Mesothelial cell of epicardium (in vitro differentiated cells): ENCODE data around the gene HCN4. TPM values are rescaled to one million over a fixed set of nuclear protein-coding genes. Genes with fewer than 3 reads are reported as not detected.

Experiments
- DNase-seq, 2 experiments: peaks; one replicate each; pipeline ENCODE4 v3.0.0; 2021; ENCODE audit warnings: low spot score in 2 of 2; ENCODE audit not compliant: unreplicated experiment in 2 of 2
- H3K27ac Mint-ChIP-seq: 2 replicates; pipeline ENCODE4 v1.8.0; 2021; ENCODE audit warnings: mixed read lengths
- H3K27me3 Mint-ChIP-seq: 2 replicates; pipeline ENCODE4 v1.8.0; 2021; ENCODE audit warnings: low read depth, mixed read lengths
- H3K36me3 Mint-ChIP-seq: 2 replicates; pipeline ENCODE4 v1.8.0; 2021; ENCODE audit warnings: mixed read lengths
- H3K4me1 Mint-ChIP-seq: 2 replicates; pipeline ENCODE4 v1.8.0; 2021; ENCODE audit warnings: mixed read lengths
- H3K4me3 Mint-ChIP-seq: 2 replicates; pipeline ENCODE4 v1.8.0; 2021; ENCODE audit warnings: mild to moderate bottlenecking, moderate library complexity, mixed read lengths
- H3K9me3 Mint-ChIP-seq: 2 replicates; pipeline ENCODE4 v1.8.0; 2021; ENCODE audit warnings: mixed read lengths
- CTCF ChIP-seq: fragments of 200-600 bp; sonication (generic); IDR thresholded peaks from one replicate; pipeline ENCODE4 v1.5.0; 2021; ENCODE audit warnings: antibody characterized with exemption; ENCODE audit not compliant: unreplicated experiment
- total RNA-seq: library from RNA; stranded (reverse); gene quantifications from 3 replicates; pipeline ENCODE4 v1.2.1, GENCODE V29; 2021

The HCN4 gene
- total RNA-seq, 1 donor from 2014 or later = 0.69 TPM

- Mint-ChIP-seq H3K27ac (no peak overlapping the region), H3K4me1 (peaks cover 17% of the 10 kb centered on the region), H3K4me3 (no peak overlapping the region), H3K36me3 (no peaks in the 10 kb centered on the region), H3K27me3 (peaks cover 28% of the 10 kb centered on the region), H3K9me3 (peaks cover 16% of the 10 kb centered on the region)
- TF ChIP-seq CTCF = no peak
- no peak for DNase-seq
Observed at GRCh38 chr15:73378089-73378488, 9.3 kb upstream of the HCN4 start.

GRCh38 chr15:73375755-73376305, 7.1 kb upstream of the HCN4 start:
- Mint-ChIP-seq H3K27me3 (peaks cover 43% of the 10 kb centered on the region), H3K36me3 (no peaks in the 10 kb centered on the region), H3K4me1 (peaks cover 21% of the 10 kb centered on the region), H3K4me3 (no peak overlapping the region), H3K27ac (no peak overlapping the region), H3K9me3 (peaks cover 6% of the 10 kb centered on the region)
- TF ChIP-seq CTCF = no peak
- no peak for DNase-seq

GRCh38 chr15:73375012-73375411, 6.3 kb upstream of the HCN4 start:
- H3K36me3 Mint-ChIP-seq = no peaks in the 10 kb centered on the region
- no peaks in the 10 kb centered on the region for H3K9me3 Mint-ChIP-seq
- no peak for TF ChIP-seq CTCF
- no peak overlapping the region for H3K4me3 Mint-ChIP-seq
- DNase-seq = no peak
- H3K27me3 Mint-ChIP-seq = peaks cover 51% of the 10 kb centered on the region
- H3K4me1 Mint-ChIP-seq = peaks cover 21% of the 10 kb centered on the region
- no peak overlapping the region for H3K27ac Mint-ChIP-seq

- no peaks in the 10 kb centered on the region for H3K9me3 Mint-ChIP-seq
- H3K4me1 Mint-ChIP-seq = peaks cover 21% of the 10 kb centered on the region
- H3K36me3 Mint-ChIP-seq = no peaks in the 10 kb centered on the region
- peaks cover 52% of the 10 kb centered on the region for H3K27me3 Mint-ChIP-seq
- no peak for DNase-seq
- no peak overlapping the region for H3K27ac Mint-ChIP-seq
- no peak for TF ChIP-seq CTCF
- H3K4me3 Mint-ChIP-seq = no peak overlapping the region
Observed at GRCh38 chr15:73374604-73375003, 5.8 kb upstream of the HCN4 start.

GRCh38 chr15:73373221-73373620, 4.5 kb upstream of the HCN4 start:
- no peaks in the 10 kb centered on the region for H3K9me3 Mint-ChIP-seq
- no peaks in the 10 kb centered on the region for H3K36me3 Mint-ChIP-seq
- peaks cover 61% of the 10 kb centered on the region for H3K27me3 Mint-ChIP-seq
- TF ChIP-seq CTCF = no peak
- H3K4me1 Mint-ChIP-seq = peaks cover 24% of the 10 kb centered on the region
- H3K4me3 Mint-ChIP-seq = no peak overlapping the region
- DNase-seq = no peak
- no peak overlapping the region for H3K27ac Mint-ChIP-seq

- Mint-ChIP-seq H3K27ac (peak overlapping the region; percentile 5), H3K27me3 (peaks cover 68% of the 10 kb centered on the region)
- DNase-seq = no peak
Observed at GRCh38 chr15:73371812-73372211, 3.1 kb upstream of the HCN4 start.

More at GRCh38 chr15:73371812-73372211, 3.1 kb upstream of the HCN4 start:
- Mint-ChIP-seq H3K4me1 (peaks cover 26% of the 10 kb centered on the region), H3K36me3 (no peaks in the 10 kb centered on the region), H3K9me3 (no peaks in the 10 kb centered on the region), H3K4me3 (no peak overlapping the region)
- TF ChIP-seq CTCF = no peak
